ENCODE results near the gene LTBR.
"Not testable (repeated sequence)": the region's sequence is repeated elsewhere in the genome, so short reads cannot be mapped to it uniquely, and the experiment has no call there.

LTBR gene

DNA sequence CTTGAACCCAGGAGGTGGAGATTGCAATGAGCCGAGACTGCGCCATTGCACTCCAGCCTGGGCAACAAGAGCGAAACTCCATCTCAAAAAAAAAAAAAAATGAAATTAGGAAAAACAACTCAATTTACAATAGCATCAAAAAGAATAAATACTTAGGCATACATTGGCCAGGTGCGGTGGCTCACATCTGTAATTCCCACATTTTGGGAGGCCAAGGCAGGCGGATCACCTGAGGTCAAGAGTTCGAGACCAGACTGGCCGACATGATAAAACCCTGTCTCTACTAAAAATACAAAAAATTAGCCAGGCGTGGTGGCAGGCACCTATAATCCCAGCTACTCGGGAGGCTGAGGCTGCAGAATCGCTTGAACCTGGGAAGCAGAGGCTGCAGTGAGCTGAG is 43.8 kb downstream of the LTBR start:
- DNase-seq: not testable (repeated sequence)

DNA sequence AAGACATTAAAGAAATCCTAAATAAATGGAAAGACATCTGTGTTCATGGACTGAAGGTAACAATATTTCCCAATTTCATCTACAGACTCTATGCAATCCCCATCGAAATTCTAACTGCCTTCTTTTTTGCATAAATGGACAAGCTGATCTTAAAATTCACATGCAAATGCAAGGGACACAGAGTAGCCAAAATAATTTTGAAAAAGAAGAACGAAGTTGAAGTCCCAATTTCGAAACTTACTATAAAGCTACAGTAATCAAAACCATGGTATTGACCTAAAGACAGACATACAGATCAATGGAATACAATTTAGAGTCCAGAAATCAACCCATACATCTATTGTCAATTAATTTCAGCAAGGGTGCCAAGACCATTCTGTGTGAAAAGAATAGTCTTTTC is 44.4 kb downstream of the LTBR start:
- DNase-seq: no peak

DNA sequence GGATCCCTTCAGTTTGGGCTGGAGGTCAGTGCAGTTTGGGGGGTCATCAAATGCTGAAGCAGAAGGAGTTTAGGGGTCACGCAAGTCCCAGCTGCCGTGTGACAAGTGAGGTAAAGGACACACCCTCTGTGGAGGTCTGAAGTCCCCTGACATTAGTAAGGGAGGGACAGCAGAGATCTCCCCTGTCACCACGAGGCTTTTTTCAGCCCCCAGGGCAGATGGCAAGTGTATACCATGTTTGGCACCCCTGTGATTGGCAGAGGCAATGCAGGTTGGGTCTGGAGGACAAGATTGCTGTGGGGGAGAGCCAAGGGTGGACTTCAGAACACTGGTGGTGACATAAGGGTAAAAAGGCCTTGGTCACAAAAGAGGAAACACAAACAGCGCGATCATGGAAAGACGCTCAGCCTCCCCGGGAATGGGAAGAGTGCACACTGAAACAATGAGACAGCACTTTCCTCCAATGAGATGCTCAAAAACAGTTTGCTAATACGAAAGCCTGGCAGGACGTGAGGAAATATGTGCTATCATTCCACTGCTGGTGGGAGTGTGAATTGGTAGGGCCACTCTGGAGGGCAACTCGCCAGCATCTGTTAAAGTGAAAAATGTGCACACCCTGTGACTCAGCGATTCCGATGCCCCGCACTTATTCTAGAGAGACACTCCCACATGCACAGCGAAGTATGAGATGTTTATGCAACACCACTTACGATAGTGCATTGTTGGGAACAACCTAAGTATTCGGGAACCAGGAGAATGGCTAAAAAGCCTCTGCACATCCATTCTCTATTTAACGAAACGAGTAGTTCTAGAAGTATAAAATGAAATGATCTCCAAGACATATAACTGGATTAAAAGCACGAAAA is 46.4 kb downstream of the LTBR start:
- peak; percentile 32 for DNase-seq

DNA sequence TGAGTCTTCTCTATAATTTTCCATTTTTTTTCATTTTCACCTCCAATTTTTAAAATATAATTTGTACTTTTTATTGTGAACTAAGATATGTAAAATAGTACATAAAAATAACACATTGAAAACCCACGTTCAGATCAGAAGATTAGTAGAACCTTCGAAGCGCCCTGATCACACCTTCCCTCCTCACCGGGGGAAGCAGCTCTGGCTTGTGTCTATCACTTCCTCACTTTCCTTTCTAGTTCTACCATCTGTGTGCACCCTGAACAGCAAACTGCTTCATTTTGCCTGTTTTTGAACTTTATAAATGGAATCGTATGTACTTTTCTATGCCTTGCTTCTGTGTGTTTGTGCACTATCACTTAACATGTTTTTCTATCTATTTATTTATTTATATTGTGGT is 49.0 kb downstream of the LTBR start:
- no peak for DNase-seq

DNA sequence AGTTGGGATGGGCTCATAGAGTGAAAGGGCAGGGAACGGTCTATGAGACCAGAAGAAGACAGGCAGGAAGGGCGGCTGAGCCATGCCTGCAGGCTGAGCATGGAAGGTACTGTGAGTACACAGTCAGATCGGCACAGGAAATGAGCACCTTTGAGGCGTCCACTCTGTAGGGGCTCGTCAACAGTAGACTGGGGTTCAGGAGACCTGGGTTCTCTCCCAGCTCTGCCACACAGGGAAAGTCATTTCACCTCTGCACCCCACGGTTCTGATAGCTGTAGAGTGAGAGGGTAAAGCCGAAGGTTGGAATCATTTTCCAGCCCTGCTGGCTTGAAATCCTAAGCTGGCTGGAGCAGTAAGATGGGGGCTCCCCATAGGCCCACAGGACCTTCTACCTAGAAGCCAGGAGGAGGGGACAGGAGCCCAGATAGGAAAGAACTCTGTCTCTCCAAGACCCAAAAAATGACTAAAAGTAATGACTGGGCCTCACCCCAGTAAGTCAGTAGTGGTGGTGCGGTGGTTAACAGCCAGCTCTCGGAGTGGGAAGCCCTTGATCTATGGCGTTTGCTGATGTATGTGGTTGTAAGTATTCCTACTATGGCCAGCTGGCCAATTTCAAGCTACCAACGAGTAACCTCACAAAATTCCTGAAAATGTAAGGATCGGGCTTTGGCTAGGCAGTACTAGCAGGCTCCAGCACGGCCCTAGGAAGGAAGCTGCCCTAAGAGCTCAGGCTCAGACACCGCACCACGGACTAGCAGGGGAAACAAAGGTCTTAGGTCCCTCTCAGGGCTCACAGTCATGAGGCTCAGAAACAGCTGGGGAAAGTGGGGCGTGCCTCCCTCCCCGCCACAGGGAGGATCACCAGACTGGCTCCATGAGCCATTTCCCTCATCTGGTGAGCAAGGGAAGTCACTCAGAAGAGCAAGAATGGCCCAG is 50.5 kb downstream of the LTBR start:
- DNase-seq: peak; percentile 28

DNA sequence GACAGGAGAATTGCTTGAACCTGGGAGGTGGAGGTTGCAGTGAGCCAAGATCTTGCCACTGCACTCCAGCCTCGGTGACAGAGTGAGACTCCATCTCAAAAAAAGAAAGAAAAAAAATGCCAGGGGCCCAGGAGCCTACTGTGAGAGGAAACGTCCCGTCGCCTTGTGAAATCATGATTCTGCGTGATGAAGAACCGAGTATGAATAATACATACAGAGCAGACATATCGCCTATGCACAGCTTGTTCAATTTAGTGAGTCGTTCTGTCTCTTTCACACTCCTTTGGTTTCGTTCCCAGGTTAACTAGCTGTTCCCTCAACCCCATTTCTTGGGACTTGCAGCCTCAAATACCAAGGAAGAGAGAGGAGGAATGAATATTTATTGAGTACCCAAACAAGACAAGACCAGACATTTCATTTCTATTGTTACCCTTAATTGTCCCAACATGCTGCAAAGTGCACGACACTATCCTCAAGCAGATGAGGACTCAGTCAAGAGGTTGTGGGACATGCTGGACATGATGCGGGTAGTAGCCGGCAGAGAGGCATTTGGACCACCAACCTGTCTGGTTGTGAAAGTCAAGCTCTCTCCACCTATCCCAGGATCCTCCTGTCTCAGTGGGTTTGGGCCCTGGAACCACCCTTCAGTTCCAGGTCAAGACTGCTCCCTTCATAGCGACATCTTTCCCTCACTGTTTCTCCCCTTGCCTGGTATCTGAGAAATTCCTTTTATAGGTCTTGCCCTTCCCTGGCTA is 52.2 kb downstream of the LTBR start:
- DNase-seq: no peak

DNA sequence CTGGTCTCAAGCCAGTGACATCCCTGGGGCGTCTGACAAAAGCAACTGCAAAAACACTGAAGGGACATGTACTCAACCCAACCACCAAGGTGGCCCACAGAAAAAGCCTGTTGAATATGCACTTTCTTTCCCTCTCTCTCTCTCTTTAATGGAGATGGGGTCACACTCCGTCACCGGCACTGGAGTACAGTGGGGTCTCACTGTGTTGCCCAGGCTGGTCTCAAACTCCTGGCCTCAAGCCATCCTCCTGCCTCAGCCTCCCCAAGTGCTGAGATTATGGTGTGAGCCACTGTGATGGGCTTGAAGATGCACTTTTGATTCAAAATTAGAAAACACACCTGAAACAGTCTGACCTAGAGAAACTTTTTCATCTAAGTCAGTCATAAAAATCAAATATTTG is 53.6 kb downstream of the LTBR start:
- no peak for DNase-seq

DNA sequence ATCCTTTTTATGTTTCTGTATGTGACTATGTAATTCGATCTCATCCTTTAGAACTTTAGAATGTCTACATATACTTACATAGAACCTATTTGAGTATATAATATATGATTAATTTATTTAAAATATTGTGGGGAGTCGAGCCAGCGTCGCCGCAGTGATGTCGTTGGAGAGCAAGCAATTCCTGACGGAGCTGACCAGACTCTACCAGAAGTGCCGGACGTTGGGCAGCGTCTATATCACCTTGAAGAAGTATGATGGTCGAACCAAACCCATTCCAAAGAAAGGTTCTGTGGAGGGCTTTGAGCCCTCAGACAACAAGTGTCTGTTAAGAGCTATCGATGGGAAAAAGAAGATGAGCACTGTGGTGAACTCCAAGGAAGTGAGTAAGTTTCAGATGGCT is 54.4 kb downstream of the LTBR start:
- no peak for DNase-seq

DNA sequence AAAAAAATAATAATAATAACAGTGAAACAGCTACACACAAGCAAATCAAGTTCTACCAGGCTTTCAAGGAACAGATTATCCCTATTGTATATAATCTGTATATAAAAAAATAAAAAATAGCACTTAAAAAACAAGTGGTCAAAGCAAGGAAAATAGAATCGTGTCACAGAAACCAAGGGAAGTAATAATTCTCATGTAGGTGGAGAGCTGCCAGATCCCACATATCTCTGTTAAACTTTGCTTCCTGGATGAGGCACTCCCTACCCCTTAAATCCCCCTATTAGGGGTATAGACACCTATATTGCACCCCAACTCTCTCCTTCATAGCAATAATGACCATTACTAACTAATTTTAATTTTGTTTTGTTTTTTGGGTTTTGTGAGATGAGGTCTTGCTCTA is 56.4 kb downstream of the LTBR start:
- DNase-seq: no peak
